WTC11 (cell line): Measurements from ENCODE around the gene CCDC178.

Source experiments
- CBFB ChIP-seq: sonication (generic); formaldehyde crosslinking; IDR thresholded peaks from 2 replicates; pipeline ENCODE4 v1.8.1; 2022; ENCODE audit warnings: mild to moderate bottlenecking, low read depth, missing genetic modification reagents
- CREM ChIP-seq: sonication (generic); formaldehyde crosslinking; IDR thresholded peaks from 2 replicates; pipeline ENCODE4 v1.8.1; 2022; ENCODE audit warnings: mild to moderate bottlenecking, missing genetic modification reagents, moderate library complexity
- CTCF ChIP-seq: fragments of 200-600 bp; IDR thresholded peaks from 2 replicates; pipeline ENCODE4 v1.8.0; 2022; ENCODE audit warnings: antibody characterized with exemption
- E2F4 ChIP-seq: sonication (generic); formaldehyde crosslinking; IDR thresholded peaks from 2 replicates; pipeline ENCODE4 v1.8.1; 2022; ENCODE audit warnings: low read depth, mild to moderate bottlenecking, moderate library complexity, missing genetic modification reagents, borderline replicate concordance
- ESRRA ChIP-seq: sonication (generic); formaldehyde crosslinking; IDR thresholded peaks from 2 replicates; pipeline ENCODE4 v1.8.1; 2022; ENCODE audit warnings: mild to moderate bottlenecking, missing genetic modification reagents, borderline replicate concordance
- NFE2L1 ChIP-seq: sonication (generic); formaldehyde crosslinking; IDR thresholded peaks from 2 replicates; pipeline ENCODE4 v1.8.1; 2023; ENCODE audit warnings: missing genetic modification reagents
- TEAD4 ChIP-seq: sonication (generic); formaldehyde crosslinking; IDR thresholded peaks from 2 replicates; pipeline ENCODE4 v1.8.0; 2022; ENCODE audit warnings: mild to moderate bottlenecking, missing genetic modification reagents
- ZNF138 ChIP-seq: sonication (generic); formaldehyde crosslinking; conservative IDR thresholded peaks from 2 replicates; pipeline ENCODE4 v1.8.1; 2022; ENCODE audit warnings: mild to moderate bottlenecking, moderate library complexity, missing genetic modification reagents
- ZNF396 ChIP-seq: fragments of 250-450 bp; sonication (Bioruptor Pico); IDR thresholded peaks from 2 replicates; pipeline ENCODE4 v1.8.0; 2021; ENCODE audit warnings: mild to moderate bottlenecking, moderate library complexity, borderline replicate concordance

GRCh38 chr18:32888306-32888705 is 552.2 kb downstream of the CCDC178 start:
- no peak for TF ChIP-seq TEAD4 (CRISPR knock-in tag)
- no peak for TF ChIP-seq CTCF
- no peak for TF ChIP-seq CREM
- TF ChIP-seq ESRRA: no peak
- TF ChIP-seq CBFB: no peak
- no peak for TF ChIP-seq ZNF138 (CRISPR knock-in tag)
- TF ChIP-seq E2F4 (CRISPR knock-in tag): no peak
- no peak for TF ChIP-seq ZNF396 (CRISPR knock-in tag)
- no peak for TF ChIP-seq NFE2L1
